ENCODE results near the gene MELK. TPM values are rescaled to one million over a fixed set of nuclear protein-coding genes. Genes with fewer than 3 reads are reported as not detected.

MELK gene
- total RNA-seq, 1 donor from 2014 or later: 41.9 TPM

- intact Hi-C loops (cut with micrococcal nuclease): no loop called here
Measured at GRCh38 chr9:36665921-36666431, 93.3 kb downstream of the MELK start.

DNA sequence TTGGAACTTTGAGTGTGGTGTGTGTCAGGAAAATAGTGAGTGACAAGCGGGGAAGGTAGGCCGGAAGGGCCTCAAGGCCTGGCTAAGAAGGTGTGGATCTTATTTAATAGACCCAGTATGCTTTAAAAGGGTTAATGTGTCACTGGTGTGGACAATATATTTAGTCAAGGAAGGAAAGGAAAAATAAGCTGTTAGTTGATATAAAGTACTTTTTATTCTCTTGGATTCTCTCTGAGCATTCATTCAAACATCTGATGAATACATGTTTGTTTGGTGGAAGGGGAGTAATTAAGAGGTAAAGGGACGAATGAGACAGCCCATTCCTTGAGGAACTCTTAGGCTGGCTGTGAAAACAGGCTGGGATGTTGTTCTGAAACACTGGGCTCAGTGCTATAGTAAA is 98.9 kb downstream of the MELK start:
- intact Hi-C loops (cut with micrococcal nuclease): no loop called here

DNA sequence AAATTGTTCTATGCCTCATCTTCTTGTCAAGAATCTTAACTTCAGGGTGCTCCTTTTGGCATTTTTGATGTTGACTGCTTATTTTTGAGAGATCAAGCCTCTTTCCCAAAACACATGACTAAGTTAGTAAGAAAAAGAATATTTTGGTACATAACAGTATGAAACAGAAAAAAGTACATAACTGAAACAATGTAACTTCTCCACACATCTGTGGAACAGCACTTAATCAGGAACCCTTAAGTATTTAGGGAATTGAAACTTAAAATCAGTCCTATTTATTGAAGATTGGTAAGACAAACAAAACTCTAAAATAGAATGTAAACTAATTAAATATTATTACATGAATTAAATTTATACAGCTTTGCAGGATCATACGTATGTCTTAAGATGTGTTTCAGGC is 103.4 kb downstream of the MELK start:
- intact Hi-C loops (cut with micrococcal nuclease): no loop called here

DNA sequence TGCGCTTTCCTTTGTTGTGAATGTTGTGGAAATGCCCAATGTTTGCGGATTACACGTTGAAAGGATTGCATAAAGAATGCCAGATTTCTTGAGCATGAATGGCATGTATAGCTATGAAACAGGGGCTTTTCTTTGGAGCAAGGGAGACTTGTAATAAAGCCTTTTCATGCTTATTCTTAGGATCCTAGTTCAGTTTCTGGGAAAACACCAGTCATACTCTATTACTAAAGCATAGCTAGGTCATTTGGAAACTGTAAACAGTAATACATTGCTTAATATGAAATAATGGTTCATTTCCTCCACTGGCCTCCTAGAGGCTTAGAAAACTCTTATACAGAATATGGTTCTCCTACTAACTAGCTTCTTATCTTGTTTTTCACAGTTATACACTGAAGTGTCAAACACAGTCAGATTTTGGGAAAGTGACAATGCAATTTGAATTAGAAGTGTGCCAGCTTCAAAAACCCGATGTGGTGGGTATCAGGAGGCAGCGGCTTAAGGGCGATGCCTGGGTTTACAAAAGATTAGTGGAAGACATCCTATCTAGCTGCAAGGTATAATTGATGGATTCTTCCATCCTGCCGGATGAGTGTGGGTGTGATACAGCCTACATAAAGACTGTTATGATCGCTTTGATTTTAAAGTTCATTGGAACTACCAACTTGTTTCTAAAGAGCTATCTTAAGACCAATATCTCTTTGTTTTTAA is 104.2 kb downstream of the MELK start:
- intact Hi-C loops (cut with micrococcal nuclease): no loop called here

GRCh38 chr9:36677611-36678010 is 104.9 kb downstream of the MELK start:
- intact Hi-C loops (cut with micrococcal nuclease): no loop called here

GRCh38 chr9:36679710-36680109 is 107.0 kb downstream of the MELK start:
- intact Hi-C loops (cut with micrococcal nuclease): no loop called here

- intact Hi-C loops (cut with micrococcal nuclease): no loop called here
Measured at GRCh38 chr9:36686471-36686870, 113.8 kb downstream of the MELK start.

DNA sequence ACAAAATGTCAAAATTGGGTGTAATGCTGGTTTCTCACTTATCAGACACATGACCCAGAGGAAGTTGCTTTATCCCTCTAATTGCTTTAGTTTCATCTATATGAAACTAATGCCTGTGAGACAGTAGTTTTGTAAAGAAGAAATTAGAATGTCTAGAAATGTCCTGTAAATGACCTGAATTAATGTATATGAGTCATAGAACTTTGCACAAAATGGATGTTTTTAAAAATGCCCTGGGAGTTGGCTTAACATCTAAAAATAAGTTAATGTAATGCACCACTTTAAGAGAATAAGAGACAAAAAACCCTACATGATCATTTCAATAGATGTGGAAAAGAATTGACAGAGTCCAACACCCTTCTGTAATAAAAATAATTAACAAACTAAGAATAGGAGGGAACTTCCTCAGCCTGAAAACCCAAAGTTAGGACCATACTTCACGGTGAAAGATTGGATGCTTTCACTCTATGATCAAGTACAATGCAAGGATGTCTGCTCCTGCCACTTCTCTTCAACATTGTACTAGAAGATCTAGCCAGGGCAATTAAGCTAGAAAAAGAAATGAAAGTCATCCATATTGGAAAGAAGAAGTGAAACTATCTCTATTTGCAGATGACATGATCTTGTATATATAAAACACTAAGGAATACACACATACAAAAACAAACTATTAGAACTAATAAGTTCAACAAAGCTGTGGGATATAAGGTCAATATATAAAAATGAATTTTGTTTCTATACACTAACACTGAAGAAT is 117.9 kb downstream of the MELK start:
- intact Hi-C loops (cut with micrococcal nuclease): no loop called here

GRCh38 chr9:36691671-36692070 is 119.0 kb downstream of the MELK start:
- intact Hi-C loops (cut with micrococcal nuclease): no loop called here

DNA sequence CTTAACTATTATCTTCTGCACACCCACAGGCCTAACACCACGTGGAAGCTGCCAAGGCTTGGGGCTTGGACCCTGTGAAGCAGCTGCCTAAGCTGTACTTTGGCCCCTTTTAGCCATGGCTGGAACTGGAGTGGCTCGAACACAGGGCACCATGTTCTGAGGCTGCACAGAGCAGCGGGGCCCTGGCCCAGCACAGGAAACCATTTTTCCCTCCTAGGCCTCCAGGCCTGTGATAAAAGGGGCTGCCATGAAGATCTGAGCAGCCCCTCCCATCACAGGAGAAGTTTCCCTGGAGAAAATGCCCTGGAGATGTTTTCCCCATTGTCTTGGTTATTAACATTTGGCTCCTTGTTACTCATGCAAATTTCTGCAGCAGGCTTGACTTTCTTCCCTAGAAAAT is 126.3 kb downstream of the MELK start:
- intact Hi-C loops (cut with micrococcal nuclease): no loop called here

- intact Hi-C loops (cut with micrococcal nuclease): no loop called here
Measured at GRCh38 chr9:36704148-36704547, 131.5 kb downstream of the MELK start.

GRCh38 chr9:36713515-36714490 is 141.1 kb downstream of the MELK start:
- intact Hi-C loops (cut with micrococcal nuclease): no loop called here

DNA sequence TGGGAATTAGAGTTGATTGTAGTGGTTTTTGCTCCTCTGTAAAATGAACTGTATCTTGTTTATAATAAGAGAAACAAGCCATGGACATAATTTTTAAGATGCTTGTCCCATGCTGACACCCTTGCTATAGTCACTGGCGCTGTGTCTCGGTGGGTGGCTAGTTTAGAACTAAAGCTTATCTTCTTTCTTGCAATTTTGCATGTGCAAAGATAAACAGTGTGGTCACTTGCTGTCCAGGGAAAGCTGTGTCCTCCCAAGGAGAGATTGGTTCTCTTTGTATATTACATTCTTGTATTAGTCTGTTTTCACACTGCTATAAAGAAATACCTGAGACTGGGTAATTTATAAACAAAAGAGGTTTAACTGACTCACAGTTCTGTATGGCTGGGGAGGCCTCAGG is 143.8 kb downstream of the MELK start:
- intact Hi-C loops (cut with micrococcal nuclease): no loop called here

- intact Hi-C loops (cut with micrococcal nuclease): no loop called here
Measured at GRCh38 chr9:36717276-36717675, 144.6 kb downstream of the MELK start.

GRCh38 chr9:36718612-36719011 is 145.9 kb downstream of the MELK start:
- intact Hi-C loops (cut with micrococcal nuclease): no loop called here

DNA sequence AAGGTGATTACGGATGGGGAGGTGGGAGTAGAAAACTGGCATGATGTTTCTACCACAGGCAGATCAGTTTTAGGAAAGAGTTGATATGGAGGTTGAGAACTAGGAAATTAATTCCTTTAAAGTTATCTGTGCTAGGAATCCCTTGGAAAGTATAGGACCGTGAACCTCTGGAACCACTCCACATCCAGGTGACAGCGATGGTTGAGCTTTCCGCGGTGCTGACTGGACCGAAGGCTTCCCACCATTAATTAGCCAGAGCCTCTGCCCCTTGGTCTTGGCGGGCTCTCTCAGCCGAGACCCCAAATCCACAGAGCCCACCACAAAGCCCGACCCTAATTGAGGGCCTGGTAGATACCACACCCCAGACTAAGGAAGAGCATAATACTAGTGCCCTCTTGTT is 147.3 kb downstream of the MELK start:
- intact Hi-C loops (cut with micrococcal nuclease): no loop called here

DNA sequence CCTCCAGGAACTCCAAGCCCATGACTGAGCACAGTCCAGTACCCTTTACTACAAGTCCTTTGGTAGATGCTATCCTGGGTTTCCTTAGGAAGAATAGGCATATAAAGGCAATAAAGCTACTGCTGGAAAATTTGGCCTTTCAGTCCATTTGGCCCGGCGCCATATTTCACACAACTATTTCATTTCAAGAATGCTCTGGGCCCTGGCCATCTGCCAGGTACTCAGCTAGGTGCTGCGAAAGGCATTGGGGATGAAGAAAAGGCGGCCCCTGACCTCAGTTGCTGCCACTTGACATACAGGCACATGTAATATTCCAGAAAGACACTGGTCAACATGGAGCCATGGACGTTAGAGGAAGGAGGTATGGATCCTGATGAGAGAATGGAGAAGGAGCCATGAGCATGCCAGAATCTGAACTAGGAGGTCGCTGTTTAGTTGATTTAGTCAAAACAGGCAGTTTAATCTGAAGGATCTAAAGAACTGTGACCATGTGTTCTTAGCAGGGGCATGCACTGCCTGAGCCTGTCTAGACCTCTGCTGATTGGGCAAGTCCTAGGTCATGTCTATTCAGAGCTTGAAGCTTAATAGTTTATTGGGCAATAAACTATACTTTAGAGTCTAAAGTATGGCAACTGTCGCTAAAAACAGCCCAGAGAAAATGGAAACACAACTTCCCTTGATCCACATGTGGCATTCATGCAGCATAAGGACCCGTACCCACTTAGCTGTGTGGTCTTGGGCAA is 149.3 kb downstream of the MELK start:
- intact Hi-C loops (cut with micrococcal nuclease): no loop called here

DNA sequence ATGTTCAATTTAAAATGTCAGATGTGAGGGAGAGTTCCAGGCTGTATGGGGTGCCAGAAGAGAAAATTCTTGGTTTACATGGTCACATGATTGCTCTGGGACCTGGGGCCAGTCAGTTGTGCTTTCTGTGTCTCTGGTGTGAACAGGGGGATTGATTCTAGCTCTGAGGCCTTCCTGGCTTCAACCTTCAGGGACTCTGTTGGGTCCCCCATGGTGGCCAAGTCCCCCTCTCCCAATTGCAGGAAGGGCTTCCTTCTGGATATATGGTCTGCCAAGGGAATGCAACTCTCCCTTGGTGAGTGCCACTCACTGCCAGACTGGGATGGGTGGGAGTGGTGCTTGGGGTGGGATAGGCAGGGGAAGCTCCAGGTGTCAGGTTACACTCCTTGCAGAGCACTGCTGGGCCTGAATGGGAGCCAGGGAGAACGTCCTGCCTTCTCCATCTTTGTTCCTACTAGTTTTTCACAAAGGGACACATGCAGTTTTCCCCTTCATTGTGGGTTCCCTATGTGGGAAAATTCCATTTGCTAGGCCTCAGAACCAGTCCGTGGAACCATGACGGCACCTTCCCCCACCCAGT is 153.2 kb downstream of the MELK start:
- intact Hi-C loops (cut with micrococcal nuclease): loop anchor here (5.0 kb wide), 1 partner anchor 479 kb away; no protein-coding TSS in a partner anchor
